Retinal pigment epithelial cell (primary cell): ENCODE data around the gene KIAA1958.
"Not testable (repeated sequence)": the region's sequence is repeated elsewhere in the genome, so short reads cannot be mapped to it uniquely, and the experiment has no call there.

Experiments used
- DNase-seq: peaks from one replicate; pipeline ENCODE4 v3.0.0-alpha.2; 2010; ENCODE audit warnings: low read depth
- H3K4me3 ChIP-seq: 2 replicates; pipeline ENCODE4 v1.5.1; 2011; ENCODE audit warnings: mild to moderate bottlenecking, low read length, control low read depth, moderate library complexity
- CTCF ChIP-seq: conservative IDR thresholded peaks from 2 replicates; pipeline ENCODE4 v1.5.1; 2011; ENCODE audit warnings: low read depth, low read length, control low read depth, inconsistent platforms

The KIAA1958 gene

DNA sequence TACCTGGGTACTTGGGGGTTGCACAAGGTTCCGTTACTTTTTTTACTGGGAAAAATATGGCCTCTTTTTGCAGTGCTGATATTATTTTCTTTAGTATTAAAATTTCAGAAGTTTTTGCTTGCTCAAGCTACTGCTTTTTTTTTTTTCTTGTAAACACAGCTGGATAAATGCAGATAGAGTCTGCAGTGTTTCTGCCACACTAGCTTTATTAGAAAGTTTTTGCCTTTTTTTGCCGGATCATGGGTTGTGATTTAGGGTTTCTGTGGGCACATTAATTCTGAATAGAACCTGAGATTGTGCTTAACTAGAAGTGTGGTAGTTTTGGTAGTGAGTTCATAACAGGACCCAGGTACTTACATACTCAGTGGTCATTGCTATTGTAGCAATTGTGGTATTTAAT, 19.9 kb downstream of the KIAA1958 start:
- H3K4me3 ChIP-seq, result no peak overlapping the region
- TF ChIP-seq CTCF, result no peak
- DNase-seq, result no peak

DNA sequence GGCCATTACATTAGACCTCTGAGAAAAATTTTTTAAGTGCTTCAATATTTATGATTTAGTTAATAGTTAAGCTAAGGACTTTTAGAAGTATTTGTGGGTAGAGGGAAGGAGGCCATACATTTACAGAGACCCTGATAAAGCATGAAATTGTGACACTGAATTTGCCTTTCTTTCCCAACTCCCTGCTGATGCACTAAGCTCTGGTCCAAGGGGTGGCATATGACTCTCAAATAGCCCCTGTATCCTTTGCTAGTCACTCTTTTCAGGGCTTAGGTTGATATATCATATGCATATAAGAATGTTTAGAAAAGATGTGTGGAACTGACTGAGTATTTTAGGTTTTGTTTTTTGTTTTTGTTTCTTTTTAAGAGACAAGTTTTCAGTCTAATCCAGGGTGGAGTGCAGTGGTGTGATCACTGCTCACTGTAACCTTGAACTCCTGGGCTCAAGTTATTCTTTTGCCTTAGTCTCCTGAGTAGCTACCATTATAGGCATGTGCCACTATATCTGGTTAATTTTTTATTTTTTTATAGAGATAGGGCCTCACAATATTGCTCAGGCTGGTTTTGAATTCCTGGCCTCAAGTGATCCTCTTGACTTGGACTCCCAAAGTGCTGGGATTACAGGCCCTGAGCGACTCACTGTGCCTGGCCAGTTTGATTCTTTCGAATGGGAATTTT, 20.5 kb downstream of the KIAA1958 start:
- DNase-seq, result no peak
- no peak for TF ChIP-seq CTCF

DNA sequence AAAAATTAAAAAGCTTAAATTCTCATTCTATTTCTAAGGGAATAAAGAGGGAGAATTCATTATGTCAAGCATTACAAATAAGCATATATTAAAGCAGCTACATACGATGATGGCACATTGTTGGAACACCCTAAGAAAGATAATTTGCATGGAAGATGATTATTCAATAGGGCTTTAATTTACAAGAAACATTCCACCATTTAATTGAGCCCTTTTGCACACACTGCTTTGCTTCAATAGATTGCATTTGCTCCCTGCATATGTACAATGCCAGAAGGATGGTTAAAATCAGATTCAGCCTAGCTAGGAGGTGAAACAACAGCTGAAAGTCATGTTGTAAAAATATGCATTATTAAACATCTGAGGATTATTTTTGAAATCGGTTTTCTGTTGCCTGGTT, 21.8 kb downstream of the KIAA1958 start:
- no peak overlapping the region for H3K4me3 ChIP-seq
- TF ChIP-seq CTCF, result no peak
- DNase-seq, result no peak

More for the DNA sequence above, 20.5 kb downstream of the KIAA1958 start:
- no peak overlapping the region for H3K4me3 ChIP-seq

DNA sequence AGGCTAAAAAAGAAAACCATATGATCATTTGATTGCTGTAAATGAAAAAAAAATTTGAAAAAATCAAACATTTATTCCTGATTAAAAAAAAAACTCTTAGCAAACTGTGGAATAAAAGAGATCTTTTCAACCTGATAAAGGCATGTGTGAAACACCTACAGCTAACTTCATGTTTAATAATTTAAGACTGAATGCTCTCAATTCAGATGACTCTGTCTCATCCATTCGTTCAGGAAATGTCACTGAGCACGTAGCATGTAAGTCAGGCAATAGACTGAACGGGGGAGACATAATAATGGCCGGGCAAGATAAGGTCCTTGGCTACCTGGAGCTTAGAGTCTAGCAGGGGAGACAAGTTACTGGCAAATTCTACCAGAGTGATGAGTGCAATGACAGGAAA, 25.8 kb downstream of the KIAA1958 start:
- H3K4me3 ChIP-seq, DNase-seq: not testable (repeated sequence)

DNA sequence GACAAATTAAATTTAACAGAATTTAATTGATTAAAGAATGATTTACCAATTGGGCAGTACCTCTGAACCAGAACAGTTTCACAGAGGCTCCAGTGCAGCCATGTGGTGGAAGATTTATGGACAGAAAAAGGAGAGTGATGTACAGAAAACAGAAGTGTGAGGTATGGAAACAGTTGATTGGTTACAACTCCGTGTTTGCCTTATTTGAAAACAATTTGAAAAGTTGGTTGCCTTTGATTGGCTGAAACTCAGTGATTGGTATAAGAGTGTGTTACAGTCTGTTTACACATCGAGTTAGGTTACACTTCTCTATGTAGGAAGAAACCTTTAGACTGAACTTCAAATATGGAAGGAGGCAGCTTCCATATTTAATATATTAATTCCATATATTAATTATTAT, 30.1 kb downstream of the KIAA1958 start:
- TF ChIP-seq CTCF, result no peak

GRCh38 chr9:112520069-112520468, 33.4 kb downstream of the KIAA1958 start:
- TF ChIP-seq CTCF, result no peak
- DNase-seq, result no peak
- no peak overlapping the region for H3K4me3 ChIP-seq

More for the DNA sequence above, 30.1 kb downstream of the KIAA1958 start:
- no peak for DNase-seq
- H3K4me3 ChIP-seq, result no peak overlapping the region

- no peak overlapping the region for H3K4me3 ChIP-seq
- no peak for DNase-seq
- no peak for TF ChIP-seq CTCF
Measured at GRCh38 chr9:112520656-112521055, 34.0 kb downstream of the KIAA1958 start.
